Breast epithelium (tissue), 3 donors: ENCODE data around the gene SPATA45.

Experiments used
- POLR2A ChIP-seq: fragments of 450-650 bp; IDR thresholded peaks from one replicate; pipeline ENCODE4 v1.6.1; 2016; ENCODE audit warnings: antibody characterized with exemption, mild to moderate bottlenecking, moderate library complexity
- TF ChIP-seq, protein P1 (sequence below), 3 donors: fragments of 450-650 bp; IDR thresholded peaks; one replicate each; pipeline ENCODE4 v1.5.1; 2016 to 2017; ENCODE audit warnings: antibody characterized with exemption in 3 of 3, mild to moderate bottlenecking in 3 of 3, moderate library complexity in 3 of 3

DNA sequence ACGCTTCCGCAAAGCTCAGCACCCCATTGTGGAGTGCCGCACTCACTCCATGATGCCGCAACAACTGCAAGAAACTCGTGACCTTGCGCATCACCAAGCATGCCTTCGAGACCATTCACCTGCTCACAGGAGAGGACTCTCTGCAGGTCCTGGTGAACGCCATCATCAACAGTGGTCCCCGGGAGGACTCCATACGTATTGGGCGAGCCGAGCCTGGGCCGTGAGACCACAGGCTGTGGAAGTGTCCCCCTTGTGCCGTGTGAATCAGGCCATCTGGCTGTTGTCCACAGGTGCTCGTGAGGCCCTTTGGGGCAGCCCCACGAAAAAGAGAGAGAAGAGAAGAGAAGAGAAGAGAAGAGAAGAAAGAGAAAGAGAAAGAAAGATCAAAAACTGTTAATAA is 23.2 kb downstream of the SPATA45 start:
- no peak for TF ChIP-seq POLR2A
- TF ChIP-seq, protein P1, sequence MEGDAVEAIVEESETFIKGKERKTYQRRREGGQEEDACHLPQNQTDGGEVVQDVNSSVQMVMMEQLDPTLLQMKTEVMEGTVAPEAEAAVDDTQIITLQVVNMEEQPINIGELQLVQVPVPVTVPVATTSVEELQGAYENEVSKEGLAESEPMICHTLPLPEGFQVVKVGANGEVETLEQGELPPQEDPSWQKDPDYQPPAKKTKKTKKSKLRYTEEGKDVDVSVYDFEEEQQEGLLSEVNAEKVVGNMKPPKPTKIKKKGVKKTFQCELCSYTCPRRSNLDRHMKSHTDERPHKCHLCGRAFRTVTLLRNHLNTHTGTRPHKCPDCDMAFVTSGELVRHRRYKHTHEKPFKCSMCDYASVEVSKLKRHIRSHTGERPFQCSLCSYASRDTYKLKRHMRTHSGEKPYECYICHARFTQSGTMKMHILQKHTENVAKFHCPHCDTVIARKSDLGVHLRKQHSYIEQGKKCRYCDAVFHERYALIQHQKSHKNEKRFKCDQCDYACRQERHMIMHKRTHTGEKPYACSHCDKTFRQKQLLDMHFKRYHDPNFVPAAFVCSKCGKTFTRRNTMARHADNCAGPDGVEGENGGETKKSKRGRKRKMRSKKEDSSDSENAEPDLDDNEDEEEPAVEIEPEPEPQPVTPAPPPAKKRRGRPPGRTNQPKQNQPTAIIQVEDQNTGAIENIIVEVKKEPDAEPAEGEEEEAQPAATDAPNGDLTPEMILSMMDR (IDR thresholded peaks at IDR 0.05): no peak
